Umbilical cord (tissue), 2 donors: Measurements from ENCODE around the gene TNIK. TPM values are rescaled to one million over a fixed set of nuclear protein-coding genes. Genes with fewer than 3 reads are reported as not detected.
"Not testable (repeated sequence)": the region's sequence is repeated elsewhere in the genome, so short reads cannot be mapped to it uniquely, and the experiment has no call there.

Experiments used
- DNase-seq: peaks from one replicate; pipeline ENCODE4 v3.0.0-alpha.2; 2015; ENCODE audit warnings: low spot score
- total RNA-seq: library from RNA; depleted of rRNA; stranded (reverse); fragments of >200 nt; gene quantifications from one replicate; pipeline ENCODE4 v1.2.3, GENCODE V29; 2014; ENCODE audit warnings: low replicate concordance; ENCODE audit not compliant: insufficient read depth

TNIK gene
- total RNA-seq, 1 donor from 2014 or later = 11.6 TPM

DNA sequence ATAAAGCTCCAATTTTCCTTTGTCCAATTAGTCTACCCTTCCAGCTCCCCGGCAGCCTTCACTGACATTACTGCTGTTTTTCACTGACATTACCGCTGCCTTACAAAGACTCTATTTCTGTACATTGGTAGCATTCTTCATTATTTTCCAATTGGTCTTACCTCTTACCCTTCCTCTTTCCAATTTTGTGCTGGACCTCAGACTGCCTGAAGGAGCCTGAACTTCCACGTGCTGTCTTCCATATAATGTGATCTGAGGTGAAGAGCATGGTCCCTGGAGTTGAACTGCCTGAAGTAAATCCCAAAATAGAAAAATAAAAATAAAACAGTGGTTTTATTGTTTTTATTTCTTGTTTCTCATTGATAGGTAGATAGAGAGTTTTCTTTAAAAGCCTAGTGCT lies 9.2 kb upstream of the TNIK start:
- no peak for DNase-seq

DNA sequence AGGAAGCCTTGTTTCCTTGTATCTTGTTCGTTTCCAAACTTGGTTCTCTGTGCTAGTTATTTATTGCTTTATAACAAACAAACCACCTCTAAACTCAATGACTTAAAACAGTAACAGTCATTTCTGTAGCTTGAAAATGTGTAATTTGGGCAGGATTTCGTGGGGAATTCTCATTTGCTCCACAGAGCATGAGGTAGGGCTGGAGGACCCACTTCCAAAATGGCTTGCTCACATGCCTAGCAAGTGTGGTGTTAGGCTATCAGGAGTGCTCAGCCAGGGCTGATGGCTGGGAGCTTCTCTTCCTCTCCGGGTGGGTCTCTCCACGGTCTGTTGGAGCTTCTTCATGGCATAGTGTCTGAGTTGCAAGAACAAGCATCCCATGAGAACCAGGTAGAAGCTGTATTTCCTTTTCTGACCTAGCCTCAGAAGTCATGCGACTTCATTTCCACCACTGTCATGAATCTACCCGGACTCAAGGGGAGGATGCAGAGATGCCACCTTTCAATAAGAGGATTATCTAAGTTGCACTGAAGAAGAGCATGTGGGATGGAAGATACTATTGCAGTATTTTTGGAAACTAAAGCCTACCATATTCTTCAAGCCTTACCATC lies 8.2 kb upstream of the TNIK start:
- no peak for DNase-seq

DNA sequence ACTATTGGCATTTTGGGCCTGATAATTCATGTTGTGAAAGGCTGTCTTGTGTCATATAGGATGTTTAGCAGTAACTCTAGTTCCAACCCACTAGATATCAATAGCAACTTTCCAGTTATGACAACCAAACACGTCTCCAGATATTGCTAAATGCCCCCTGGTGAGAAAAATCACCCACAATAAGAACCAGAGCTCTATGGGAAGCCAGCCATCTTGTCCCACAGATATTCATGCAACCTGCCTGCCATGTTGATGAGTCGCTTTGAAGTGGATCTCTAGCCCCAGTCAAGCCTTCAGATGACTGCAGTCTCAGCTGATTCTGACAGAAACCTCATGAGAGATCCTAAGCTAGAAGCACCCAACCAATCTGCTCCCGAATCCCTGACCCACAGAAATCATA lies 5.6 kb upstream of the TNIK start:
- DNase-seq = no peak

DNA sequence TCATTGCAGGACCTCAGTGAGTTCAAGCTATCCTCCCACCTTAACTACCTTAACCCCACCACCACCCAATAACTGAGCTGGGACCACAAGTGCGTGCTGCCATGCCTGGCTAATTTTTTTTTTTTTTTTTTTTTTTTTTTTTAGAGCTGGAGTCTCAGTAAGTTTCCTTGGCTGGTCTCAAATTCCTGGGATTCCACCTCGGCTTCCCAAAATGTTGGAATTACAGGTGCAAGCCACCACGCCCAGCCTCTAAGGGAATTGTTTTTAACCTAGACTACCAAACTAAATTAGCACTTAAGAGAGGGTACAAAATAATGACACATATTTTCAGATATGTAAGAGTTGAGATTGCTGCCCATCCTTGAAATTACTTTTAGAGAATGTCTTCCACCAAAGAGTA lies 4.3 kb upstream of the TNIK start:
- DNase-seq = no peak

DNA sequence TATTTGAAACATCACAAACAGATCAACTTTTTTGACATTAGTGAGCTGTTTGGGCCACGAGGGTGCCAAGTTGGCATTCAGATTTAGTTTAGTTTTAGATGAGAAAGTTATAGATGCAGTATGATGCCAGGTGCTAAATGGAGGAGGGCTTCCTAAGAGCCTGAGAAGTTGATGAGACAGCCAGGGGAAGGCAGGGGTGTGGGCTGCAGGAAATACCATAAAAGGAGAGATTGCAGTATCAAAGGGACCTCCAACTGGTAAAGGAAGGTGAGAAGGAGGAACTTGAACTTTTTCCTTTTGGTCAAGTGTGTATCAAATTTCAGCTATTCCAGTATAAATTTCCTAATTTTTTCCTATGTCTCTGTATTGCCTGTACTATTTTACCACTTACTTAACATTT lies 2.0 kb upstream of the TNIK start:
- no peak for DNase-seq

DNA sequence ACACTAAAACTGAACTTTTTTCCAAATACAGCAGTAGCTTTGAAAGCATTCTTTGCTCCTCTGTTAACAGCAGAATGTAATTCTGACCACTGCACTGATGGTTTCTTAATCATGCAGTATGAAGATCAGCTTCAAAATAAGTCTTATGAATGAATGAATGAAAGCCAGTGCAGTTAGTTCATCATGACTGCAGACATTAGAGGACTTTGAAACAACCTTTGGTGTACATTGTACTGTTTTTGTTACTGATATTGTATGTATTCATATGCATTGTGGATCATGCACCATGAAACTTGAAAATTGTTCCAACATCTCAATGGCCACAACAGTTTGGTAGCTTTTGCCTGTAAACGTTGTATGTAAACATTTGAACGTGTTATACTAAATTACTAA lies 1.3 kb upstream of the TNIK start:
- no peak for DNase-seq

DNA sequence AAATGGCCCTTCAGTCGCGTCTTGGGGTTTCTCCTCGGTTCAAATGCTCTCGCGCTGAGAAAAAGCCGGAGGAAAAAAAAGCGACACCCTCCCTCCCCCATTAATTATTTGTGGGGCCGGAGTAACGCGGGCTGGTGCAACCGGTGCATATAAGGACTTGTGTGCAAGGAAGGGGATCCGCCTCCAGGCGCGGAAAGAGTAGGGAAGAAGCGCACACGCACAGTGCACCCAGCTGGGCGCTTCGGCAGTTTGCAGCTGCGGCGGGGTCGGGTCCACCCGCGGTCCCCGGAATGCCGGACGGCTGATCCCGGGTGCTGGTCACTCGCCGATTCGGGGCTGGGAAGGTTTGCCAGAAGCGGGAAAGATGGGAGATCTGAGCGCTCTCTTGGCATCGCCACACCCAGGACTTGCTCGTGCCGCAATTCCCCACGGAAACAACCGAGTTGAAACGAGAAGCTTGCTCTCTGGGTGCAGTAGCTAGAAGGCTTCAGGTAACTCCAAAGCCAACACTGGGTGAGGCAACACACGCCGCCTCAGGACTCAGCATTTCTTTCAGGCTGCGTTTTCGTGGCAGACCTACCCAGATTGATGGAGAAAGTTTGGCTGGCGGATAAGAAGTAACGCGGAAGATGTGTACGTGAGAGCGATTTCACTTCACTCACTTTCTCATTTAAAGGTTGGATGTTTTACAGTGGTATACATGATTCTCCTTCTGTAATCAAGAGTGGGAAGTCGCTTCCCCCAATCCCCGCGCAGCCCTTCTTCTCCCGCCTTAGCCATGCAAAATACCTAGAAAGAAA lies 720 bp upstream of the TNIK start:
- peak; percentile 45 for DNase-seq

DNA sequence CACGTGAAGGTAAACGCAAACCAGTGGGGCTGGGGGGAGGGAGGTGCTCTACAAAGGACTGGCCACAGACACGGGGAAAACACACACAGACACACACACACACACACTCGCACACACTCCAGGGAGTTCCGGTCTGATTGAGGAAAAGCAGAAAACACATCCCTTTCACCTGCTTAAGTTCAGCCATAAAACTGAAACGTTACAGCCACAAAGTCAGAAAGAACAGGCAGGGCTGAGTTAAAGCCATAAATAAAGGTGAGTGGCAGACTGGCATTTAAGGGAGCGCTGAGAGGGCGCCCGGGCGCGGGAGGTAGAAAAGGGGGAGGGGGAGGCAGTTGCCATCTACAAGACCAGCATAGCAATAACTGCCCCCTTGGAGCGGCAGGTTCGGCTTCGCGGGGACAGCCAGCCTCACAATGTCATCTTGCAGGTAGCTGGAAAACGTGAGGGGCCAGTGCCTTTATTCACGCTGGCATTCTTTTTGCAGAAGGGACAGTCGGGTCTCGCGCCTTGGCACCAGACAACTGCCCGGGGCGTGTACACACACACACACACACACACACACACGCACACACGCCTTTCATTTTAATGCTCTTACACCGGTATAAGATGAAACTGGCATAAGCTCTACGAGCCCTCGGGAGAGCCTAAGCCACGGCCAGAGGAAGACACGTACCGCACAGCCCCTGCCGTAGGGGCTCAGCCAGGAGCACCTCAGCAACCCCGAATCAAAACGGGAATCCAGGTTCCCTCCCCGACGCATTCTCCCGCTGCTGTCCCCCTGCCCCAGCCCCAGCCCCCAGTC lies 866 bp downstream of the TNIK start:
- no peak for DNase-seq

DNA sequence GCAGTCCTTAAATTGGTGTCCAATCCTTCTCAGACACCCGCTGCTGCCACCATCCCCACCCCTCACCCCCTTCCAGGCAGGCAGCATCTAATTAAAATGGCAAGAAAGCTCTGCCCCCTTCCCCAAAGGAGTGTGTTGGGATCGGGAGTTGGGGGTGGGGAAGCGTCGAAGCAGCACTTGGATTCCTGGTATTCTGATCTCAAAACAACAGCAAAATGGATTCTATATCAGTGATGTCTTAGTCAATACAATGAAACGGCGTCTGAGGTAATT lies 1.4 kb downstream of the TNIK start:
- no peak for DNase-seq

DNA sequence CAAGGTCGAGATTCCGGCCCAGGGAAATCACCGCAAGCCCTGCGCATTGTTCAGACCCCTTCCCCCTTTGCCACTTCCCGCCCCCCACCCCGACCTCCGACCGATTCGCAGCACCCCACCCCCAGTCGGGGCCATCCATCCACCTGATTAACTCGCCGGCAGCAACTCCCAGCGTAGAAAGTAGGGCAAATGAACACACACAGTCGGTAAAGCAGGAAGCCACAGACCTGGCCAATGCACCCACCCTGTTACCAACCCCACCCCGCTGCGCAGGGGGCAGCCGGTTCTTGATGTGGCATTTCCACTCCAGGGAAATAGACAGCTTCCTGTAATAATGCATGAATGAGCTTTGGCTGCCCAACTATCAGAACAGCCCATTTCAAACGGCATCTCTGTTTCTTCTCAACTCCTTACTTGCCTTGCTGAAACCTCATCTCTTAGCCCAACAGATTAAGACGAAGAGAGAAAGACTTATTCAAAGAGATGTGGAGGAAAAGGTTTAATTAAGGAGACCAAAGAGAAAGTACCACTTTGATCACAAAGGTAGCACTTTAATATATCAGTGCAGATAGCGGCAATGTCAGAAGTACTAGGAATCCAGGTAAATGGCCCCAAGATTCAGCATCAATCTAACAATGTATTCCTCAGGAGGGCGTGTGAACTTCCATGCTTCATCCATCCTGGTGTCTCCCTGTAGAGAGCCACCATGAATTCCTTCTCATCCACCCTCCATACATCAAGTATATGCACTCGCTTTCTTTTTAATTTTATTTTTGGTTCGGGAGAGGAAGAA lies 1.9 kb downstream of the TNIK start:
- no peak for DNase-seq

DNA sequence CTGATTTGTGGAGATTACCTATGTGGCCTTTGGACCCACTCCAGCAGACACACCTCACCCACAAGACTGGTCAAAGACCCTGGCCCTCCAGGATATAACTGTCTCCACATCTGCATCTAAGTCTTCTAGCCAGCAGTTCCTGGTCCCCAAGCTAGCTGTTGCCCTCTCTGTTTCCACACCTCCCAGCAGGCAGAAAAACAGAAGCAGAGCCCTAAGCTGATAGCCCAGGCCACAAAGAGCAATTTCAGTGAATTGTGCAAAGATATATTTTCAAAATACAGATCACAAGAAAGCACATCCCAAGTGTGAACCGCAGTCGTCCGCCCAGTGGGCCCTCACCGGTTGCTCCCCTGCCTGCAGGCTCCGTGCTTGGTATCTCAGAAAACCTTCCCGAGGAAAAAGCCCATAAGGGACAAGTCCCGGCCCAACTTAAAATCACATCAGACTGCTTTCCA lies 2.6 kb downstream of the TNIK start:
- no peak for DNase-seq

DNA sequence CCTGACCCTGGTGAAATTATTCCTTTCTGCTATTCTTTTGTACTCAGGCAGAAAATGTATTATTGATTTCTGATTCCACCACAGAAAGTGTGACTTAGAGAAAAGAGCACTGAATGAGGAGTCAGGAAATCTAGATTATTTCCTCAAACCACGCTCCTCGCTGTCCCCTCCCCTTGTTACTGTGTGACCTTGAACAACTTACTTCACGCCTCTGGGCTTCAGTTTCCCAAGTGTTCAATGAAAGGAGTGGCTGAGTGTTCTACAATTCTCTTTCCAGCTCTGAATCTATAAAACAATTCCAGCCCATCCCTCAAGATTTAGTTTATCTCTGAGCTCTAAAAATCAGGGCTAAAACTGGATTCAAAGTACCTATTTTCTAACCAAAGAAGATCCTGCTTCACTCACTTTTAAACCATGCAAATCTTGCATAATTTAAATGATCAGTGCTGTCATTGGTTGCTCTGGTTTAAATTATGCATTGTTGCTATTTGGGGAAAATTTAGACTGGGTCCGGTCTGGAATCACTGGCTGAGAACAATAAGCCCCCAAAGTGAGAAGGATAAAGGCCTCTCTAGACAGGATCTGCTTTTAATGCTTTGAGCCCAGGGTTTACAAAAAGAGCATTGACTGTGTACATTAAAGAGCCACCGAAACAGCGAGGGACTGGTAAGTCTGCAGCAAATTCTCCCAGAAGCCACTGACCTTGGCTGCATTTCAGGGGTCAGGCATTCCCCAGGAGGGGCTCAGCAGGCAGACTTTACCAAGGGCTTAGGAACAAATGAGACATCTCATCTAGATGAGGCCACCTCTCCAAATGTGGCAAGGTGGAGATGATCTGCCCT lies 3.2 kb downstream of the TNIK start:
- peak; percentile 81 for DNase-seq

DNA sequence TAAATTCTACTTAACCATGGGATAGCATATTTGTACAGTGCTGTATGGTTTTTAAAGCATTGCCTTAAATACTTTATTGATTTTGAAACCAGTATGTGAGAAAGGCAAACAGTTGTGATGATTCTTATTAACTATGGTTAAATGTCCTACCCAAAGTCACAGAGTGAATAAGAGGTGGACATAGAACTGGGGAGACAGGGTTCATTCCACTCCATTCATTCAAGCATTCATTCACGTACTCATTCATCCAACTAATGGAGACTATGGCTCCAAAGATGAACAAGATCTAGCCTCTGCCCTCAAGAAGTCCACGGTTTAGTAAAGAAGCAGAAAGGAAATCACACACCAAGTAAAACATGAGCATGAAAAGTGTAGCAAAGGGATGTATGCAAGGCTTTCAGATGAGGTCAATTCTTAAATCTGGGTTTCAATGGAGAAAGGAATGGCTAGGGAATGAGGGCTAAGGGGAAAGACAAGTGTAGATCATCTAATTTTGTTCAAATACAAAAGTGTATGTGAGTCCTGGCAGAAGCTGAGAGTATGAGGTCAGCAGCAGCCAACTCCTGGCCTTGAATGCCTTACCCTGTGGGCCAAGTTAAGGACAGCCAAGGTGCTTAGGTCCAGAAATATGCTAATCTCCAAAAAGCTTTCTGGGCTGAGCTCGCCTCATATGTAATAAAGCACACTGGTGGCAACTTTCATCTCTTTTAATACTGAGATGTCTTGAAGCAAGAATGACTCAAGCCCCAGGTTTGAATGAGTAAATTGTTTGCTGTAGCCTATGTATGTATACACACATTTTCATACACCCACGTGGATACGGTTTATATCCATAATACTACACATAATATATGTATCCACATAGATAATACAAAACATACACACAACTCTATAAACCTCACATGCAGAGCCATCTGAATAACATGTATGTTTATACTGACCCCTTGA lies 4.3 kb downstream of the TNIK start:
- no peak for DNase-seq

DNA sequence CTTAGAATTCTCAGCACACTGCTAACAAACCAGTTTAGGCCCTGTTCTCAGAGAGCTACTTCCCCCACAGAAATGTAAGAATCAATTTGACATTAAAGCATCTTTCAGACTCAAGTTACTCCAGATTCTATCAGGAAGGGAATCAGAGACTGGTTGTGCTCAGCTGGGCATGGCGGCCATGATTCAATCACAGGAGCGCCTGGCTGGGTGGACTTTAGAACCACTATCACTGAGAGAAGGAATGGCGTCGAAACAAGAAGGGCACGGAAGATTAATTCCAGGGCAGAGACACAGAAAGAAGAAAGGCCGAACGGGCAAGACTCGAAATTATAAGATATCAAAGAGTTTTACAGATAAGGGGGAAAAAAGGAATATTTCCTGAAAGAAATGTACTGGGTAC lies 6.2 kb downstream of the TNIK start:
- DNase-seq = no peak

DNA sequence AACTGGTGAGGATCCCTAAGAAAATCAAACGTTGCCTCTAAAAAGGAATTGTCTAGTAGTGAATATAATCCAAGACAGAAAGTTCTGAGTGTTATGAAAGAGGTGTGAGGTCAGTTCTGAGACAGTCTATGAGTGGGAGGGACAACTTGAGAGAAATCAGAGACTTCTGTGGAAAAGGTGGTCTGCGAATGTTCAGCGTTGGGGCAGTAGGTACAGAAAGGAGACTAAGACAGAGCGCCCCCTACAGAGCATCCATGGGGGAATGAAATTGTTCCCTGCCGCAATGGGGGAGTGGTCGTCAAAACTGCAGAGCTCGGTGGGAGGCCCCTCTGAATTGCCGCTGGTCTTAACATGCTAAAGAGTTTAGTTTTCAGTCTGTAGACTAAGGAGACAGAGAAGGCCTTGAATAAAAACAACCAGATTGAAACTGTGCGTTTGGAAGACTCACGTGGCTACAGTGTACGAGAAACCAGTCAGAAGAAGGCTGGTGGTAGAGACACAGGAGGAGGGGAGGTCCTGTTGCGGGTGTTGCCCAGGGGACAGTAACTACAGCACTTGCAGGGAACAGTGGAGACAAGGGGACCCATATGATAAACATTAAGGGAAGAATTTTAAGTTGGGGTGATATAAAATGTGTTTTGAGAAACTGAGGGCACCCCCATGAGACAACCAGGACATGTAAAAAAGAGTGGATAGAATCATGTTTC lies 6.9 kb downstream of the TNIK start:
- no peak for DNase-seq

DNA sequence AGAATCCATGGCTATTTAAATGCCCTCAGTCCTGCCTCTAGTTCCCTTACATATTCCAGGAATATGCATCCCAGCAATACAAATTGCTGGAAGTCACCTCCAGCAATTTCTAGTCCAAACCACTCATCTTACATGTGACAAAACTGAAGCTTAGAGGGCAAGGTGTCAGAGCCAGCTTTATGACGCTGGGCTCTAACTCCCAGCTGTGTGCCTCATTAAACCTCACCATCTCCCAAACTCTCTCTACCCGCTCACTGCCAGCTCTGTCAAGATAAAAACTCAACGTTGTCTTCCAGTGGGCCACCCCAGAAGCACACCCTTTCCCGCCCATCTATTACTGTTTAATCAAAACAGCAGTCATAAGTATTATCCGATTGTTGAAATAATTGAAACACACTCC lies 7.9 kb downstream of the TNIK start:
- no peak for DNase-seq

DNA sequence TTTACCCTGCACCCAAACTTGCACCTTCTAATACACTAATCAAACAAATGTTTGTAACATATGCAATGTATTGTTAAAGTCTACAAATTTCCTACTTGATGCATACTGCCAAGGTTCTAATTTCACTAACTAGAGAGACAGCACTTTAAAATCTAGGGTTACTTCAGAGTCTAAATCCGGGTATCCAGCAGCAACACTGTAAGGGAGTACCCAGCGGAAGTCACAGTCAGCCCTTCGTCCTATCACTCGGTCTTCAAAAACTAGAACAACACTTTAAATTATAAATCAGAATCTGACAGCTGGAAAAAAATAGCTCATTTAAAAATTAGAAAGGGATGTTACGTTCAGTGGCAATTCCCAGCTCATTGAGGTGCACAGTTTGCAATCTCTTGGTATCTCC lies 8.3 kb downstream of the TNIK start:
- no peak for DNase-seq

DNA sequence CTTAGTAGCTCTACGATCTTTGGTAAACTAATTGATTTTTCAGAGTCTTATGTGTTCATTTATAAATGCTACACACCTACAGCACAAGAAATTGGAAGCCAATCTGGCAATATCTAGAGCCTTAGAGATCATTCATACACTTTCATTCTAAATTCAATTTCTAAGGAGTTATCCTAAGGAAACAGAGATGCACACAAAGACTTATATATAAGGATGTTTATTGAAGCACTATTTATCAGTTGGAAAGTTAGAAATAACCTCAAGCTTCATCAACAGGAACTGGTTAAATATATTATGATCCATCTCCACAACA lies 12.7 kb downstream of the TNIK start:
- DNase-seq = not testable (repeated sequence)

DNA sequence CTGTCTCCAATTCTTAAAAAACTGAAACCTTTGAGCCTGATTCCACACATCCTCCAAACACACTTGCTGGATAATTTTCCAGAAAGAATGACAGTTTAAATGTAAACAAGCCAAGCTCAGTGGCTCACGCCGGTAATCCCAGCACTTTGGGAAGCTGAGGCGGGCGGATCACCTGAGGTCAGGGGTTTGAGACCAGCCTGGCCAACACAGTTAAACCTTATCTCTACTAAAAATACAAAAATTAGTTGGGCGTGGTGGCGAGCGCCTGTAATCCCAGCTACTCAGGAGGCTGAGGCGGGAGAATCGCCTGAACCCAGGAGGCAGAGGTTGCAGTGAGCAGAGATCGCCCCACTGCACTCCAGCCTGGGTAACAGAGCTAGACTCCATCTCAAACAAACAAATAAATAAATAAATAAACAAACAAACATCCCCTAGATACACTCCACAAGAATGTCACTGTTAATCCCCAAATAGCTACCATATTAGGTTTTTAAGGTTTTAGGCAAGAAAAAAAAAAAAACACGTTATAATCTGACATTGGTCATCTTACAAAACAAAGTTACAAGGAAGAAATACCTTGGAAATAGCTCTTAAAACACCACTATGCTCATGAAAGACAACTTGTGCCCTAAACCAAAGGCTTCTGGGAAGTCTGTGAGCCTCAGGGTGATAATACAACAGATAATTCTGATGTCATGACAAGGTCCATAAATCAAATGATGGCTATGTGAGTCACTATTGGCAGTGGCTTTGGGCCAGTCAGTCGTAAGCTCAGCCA lies 13.2 kb downstream of the TNIK start:
- no peak for DNase-seq
